HEK293 (cell line): ENCODE measurements around the gene DENND10.
A peak's percentile ranks its signal among the peaks of the same experiment; 100 is the strongest.

ENCODE experiments used
- CTCF ChIP-seq: fragments of 450-650 bp; formaldehyde crosslinking; IDR thresholded peaks from 2 replicates; pipeline ENCODE4 v1.5.1; 2016; ENCODE audit warnings: missing biosample characterization, missing genetic modification characterization
- KLF10 ChIP-seq: fragments of 450-650 bp; IDR thresholded peaks from 2 replicates; pipeline ENCODE4 v1.5.1; 2018; ENCODE audit warnings: missing biosample characterization, mild to moderate bottlenecking, missing genetic modification characterization
- KLF17 ChIP-seq: fragments of 450-650 bp; formaldehyde crosslinking; IDR thresholded peaks from 2 replicates; pipeline ENCODE4 v1.5.1; 2016; ENCODE audit warnings: missing biosample characterization, missing genetic modification characterization
- KLF7 ChIP-seq: fragments of 450-650 bp; formaldehyde crosslinking; IDR thresholded peaks from 2 replicates; pipeline ENCODE4 v1.5.1; 2016; ENCODE audit warnings: missing biosample characterization, missing genetic modification characterization, borderline replicate concordance
- PRDM10 ChIP-seq: fragments of 450-650 bp; formaldehyde crosslinking; IDR thresholded peaks from 2 replicates; pipeline ENCODE4 v1.5.1; 2016; ENCODE audit warnings: missing biosample characterization, missing genetic modification characterization
- SP3 ChIP-seq: fragments of 450-650 bp; formaldehyde crosslinking; IDR thresholded peaks from 2 replicates; pipeline ENCODE4 v1.5.1; 2016; ENCODE audit warnings: missing biosample characterization, missing genetic modification characterization
- TCF7L2 ChIP-seq: IDR thresholded peaks from 2 replicates; pipeline ENCODE4 v1.6.1; 2011; ENCODE audit warnings: low read depth, mild to moderate bottlenecking, inconsistent platforms, low read length, moderate library complexity, borderline replicate concordance
- WT1 ChIP-seq: fragments of 450-650 bp; formaldehyde crosslinking; IDR thresholded peaks from 2 replicates; pipeline ENCODE4 v1.5.1; 2016; ENCODE audit warnings: missing biosample characterization, missing genetic modification characterization
- ZBTB20 ChIP-seq: fragments of 450-650 bp; formaldehyde crosslinking; IDR thresholded peaks from 2 replicates; pipeline ENCODE4 v1.5.1; 2016; ENCODE audit warnings: missing biosample characterization, missing genetic modification characterization
- ZEB2 ChIP-seq: fragments of 450-650 bp; formaldehyde crosslinking; IDR thresholded peaks from 2 replicates; pipeline ENCODE4 v1.5.1; 2016; ENCODE audit warnings: missing biosample characterization, missing genetic modification characterization
- ZNF10 ChIP-seq: fragments of 450-650 bp; formaldehyde crosslinking; IDR thresholded peaks from 2 replicates; pipeline ENCODE4 v1.5.1; 2017; ENCODE audit warnings: missing biosample characterization, missing genetic modification characterization
- ZNF24 ChIP-seq: fragments of 450-650 bp; formaldehyde crosslinking; IDR thresholded peaks from 2 replicates; pipeline ENCODE4 v1.5.1; 2016; ENCODE audit warnings: missing biosample characterization, missing genetic modification characterization
- ZNF248 ChIP-seq: fragments of 450-650 bp; formaldehyde crosslinking; IDR thresholded peaks from 2 replicates; pipeline ENCODE4 v1.5.1; 2017; ENCODE audit warnings: missing biosample characterization, missing genetic modification characterization
- ZNF394 ChIP-seq: fragments of 450-650 bp; formaldehyde crosslinking; IDR thresholded peaks from 2 replicates; pipeline ENCODE4 v1.5.1; 2016; ENCODE audit warnings: missing biosample characterization, missing genetic modification characterization, mild to moderate bottlenecking, moderate library complexity, borderline replicate concordance
- ZNF404 ChIP-seq: fragments of 450-650 bp; formaldehyde crosslinking; IDR thresholded peaks from 2 replicates; pipeline ENCODE4 v1.5.1; 2017; ENCODE audit warnings: missing biosample characterization, missing genetic modification characterization
- ZNF449 ChIP-seq: fragments of 450-650 bp; formaldehyde crosslinking; IDR thresholded peaks from 2 replicates; pipeline ENCODE4 v1.5.1; 2017; ENCODE audit warnings: missing biosample characterization, mild to moderate bottlenecking, missing genetic modification characterization, moderate library complexity
- ZNF518A ChIP-seq: fragments of 450-650 bp; formaldehyde crosslinking; conservative IDR thresholded peaks from 2 replicates; pipeline ENCODE4 v1.5.1; 2016; ENCODE audit warnings: low read depth, missing biosample characterization, missing genetic modification characterization
- ZNF600 ChIP-seq: fragments of 450-650 bp; formaldehyde crosslinking; IDR thresholded peaks from 2 replicates; pipeline ENCODE4 v1.5.1; 2016; ENCODE audit warnings: missing biosample characterization, missing genetic modification characterization
- ZNF624 ChIP-seq: fragments of 450-650 bp; formaldehyde crosslinking; IDR thresholded peaks from 2 replicates; pipeline ENCODE4 v1.5.1; 2017; ENCODE audit warnings: missing biosample characterization, missing genetic modification characterization
- ZSCAN23 ChIP-seq: fragments of 450-650 bp; formaldehyde crosslinking; IDR thresholded peaks from 2 replicates; pipeline ENCODE4 v1.5.1; 2016; ENCODE audit warnings: missing biosample characterization, missing genetic modification characterization

The DENND10 gene

GRCh38 chr10:119090968-119091367 lies 12.9 kb upstream of the DENND10 start (continued):
- TF ChIP-seq KLF17 (tag by site-specific recombination) (peak; percentile 97), ZNF600 (tag by site-specific recombination) (peak; percentile 42; the same call in 1 of the 2 replicates), ZSCAN23 (tag by site-specific recombination) (no peak), TCF7L2 (no peak), ZNF624 (tag by site-specific recombination) (no peak), KLF10 (tag by site-specific recombination) (peak; percentile 88), SP3 (tag by site-specific recombination) (peak; percentile 45; the same call in 1 of the 2 replicates), CTCF (no peak), ZNF404 (no peak), ZBTB20 (peak; percentile 25; the same call in 1 of the 2 replicates), ZNF518A (tag by site-specific recombination) (0 out of 2 replicates have a peak, but pooled peaks have one; percentile 8), ZNF248 (tag by site-specific recombination) (no peak), KLF7 (tag by site-specific recombination) (peak; percentile 94), PRDM10 (peak; percentile 34; the same call in 1 of the 2 replicates), ZEB2 (0 out of 2 replicates have a peak, but pooled peaks have one; percentile 28), ZNF449 (tag by site-specific recombination) (peak; percentile 69), ZNF10 (0 out of 2 replicates have a peak, but pooled peaks have one; percentile 24), ZNF394 (tag by site-specific recombination) (peak; percentile 93), WT1 (peak; percentile 32; the same call in 1 of the 2 replicates), ZNF24 (0 out of 2 replicates have a peak, but pooled peaks have one; percentile 18)
